Measurements from ENCODE around the gene LBX2. TPM values are rescaled to one million over a fixed set of nuclear protein-coding genes. Genes with fewer than 3 reads are reported as not detected.
A peak's percentile ranks its signal among the peaks of the same experiment; 100 is the strongest.

Gene LBX2
- total RNA-seq, 2 donors from 2014 or later = 0.39 to 1.3 TPM

GRCh38 chr2:74503506-74504475 lies 4.4 kb upstream of the LBX2 start:
- peaks cover 27% of the 10 kb centered on the region for H3K4me1 Mint-ChIP-seq
- H3K9me3 Mint-ChIP-seq = no peaks in the 10 kb centered on the region
- H3K4me3 Mint-ChIP-seq = peak overlapping the region; percentile 69
- H3K27ac Mint-ChIP-seq = no peak overlapping the region
- H3K36me3 Mint-ChIP-seq (ENCODE audit: low read depth) = peaks cover 40% of the 10 kb centered on the region
- H3K27me3 Mint-ChIP-seq = peaks cover 30% of the 10 kb centered on the region
- no peak for ATAC-seq (replicated peaks)

- Mint-ChIP-seq H3K4me3 (peak overlapping the region; percentile 69), H3K27me3 (peaks cover 36% of the 10 kb centered on the region), H3K36me3 (ENCODE audit: low read depth) (peaks cover 40% of the 10 kb centered on the region), H3K4me1 (peaks cover 34% of the 10 kb centered on the region), H3K9me3 (no peaks in the 10 kb centered on the region), H3K27ac (no peak overlapping the region)
- peak; percentile 42 for ATAC-seq (replicated peaks)
Observed at GRCh38 chr2:74502720-74503505, 3.5 kb upstream of the LBX2 start.

- Mint-ChIP-seq H3K9me3 (no peaks in the 10 kb centered on the region), H3K4me1 (peaks cover 30% of the 10 kb centered on the region), H3K4me3 (peak overlapping the region; percentile 69), H3K27ac (no peak overlapping the region), H3K36me3 (ENCODE audit: low read depth) (peaks cover 35% of the 10 kb centered on the region), H3K27me3 (peaks cover 36% of the 10 kb centered on the region)
- no peak for ATAC-seq (replicated peaks)
Observed at GRCh38 chr2:74502147-74502719, 2.8 kb upstream of the LBX2 start.

- Mint-ChIP-seq H3K27ac (no peak overlapping the region), H3K4me3 (peak overlapping the region; percentile 69), H3K9me3 (no peaks in the 10 kb centered on the region), H3K4me1 (peaks cover 26% of the 10 kb centered on the region), H3K27me3 (peaks cover 36% of the 10 kb centered on the region), H3K36me3 (ENCODE audit: low read depth) (peaks cover 28% of the 10 kb centered on the region)
- no peak for ATAC-seq (replicated peaks)
Observed at GRCh38 chr2:74501335-74502071, 2.1 kb upstream of the LBX2 start.

- H3K27ac Mint-ChIP-seq = no peak overlapping the region
- H3K4me1 Mint-ChIP-seq = peaks cover 24% of the 10 kb centered on the region
- H3K27me3 Mint-ChIP-seq = peaks cover 36% of the 10 kb centered on the region
- H3K36me3 Mint-ChIP-seq (ENCODE audit: low read depth) = peaks cover 18% of the 10 kb centered on the region
- H3K4me3 Mint-ChIP-seq = no peak overlapping the region
- H3K9me3 Mint-ChIP-seq = no peaks in the 10 kb centered on the region
- ATAC-seq (replicated peaks) = no peak
Observed at GRCh38 chr2:74500578-74500946, 1.2 kb upstream of the LBX2 start.

GRCh38 chr2:74499940-74500577 lies 656 bp upstream of the LBX2 start:
- no peak overlapping the region for H3K27ac Mint-ChIP-seq
- H3K9me3 Mint-ChIP-seq = no peaks in the 10 kb centered on the region
- peaks cover 19% of the 10 kb centered on the region for H3K4me1 Mint-ChIP-seq
- H3K4me3 Mint-ChIP-seq = no peak overlapping the region
- no peak for ATAC-seq (replicated peaks)
- peaks cover 13% of the 10 kb centered on the region for H3K36me3 Mint-ChIP-seq (ENCODE audit: low read depth)
- peaks cover 36% of the 10 kb centered on the region for H3K27me3 Mint-ChIP-seq

- H3K27ac Mint-ChIP-seq = peak overlapping the region; percentile 71
- H3K36me3 Mint-ChIP-seq (ENCODE audit: low read depth) = peaks cover 9% of the 10 kb centered on the region
- H3K4me1 Mint-ChIP-seq = peaks cover 11% of the 10 kb centered on the region
- peak overlapping the region; percentile 85 for H3K4me3 Mint-ChIP-seq
- peaks cover 25% of the 10 kb centered on the region for H3K27me3 Mint-ChIP-seq
- no peaks in the 10 kb centered on the region for H3K9me3 Mint-ChIP-seq
- ATAC-seq (replicated peaks) = peak; percentile 83
Observed at GRCh38 chr2:74498500-74499266, 720 bp downstream of the LBX2 start.

- Mint-ChIP-seq H3K27me3 (peaks cover 25% of the 10 kb centered on the region), H3K9me3 (no peaks in the 10 kb centered on the region), H3K27ac (peak overlapping the region; percentile 71), H3K36me3 (ENCODE audit: low read depth) (peaks cover 17% of the 10 kb centered on the region), H3K4me3 (peak overlapping the region; percentile 85), H3K4me1 (peaks cover 11% of the 10 kb centered on the region)
- peak; percentile 56 for ATAC-seq (replicated peaks)
Observed at GRCh38 chr2:74497777-74498499, 1.5 kb downstream of the LBX2 start.

- Mint-ChIP-seq H3K27me3 (peaks cover 25% of the 10 kb centered on the region), H3K27ac (no peak overlapping the region), H3K4me1 (peaks cover 11% of the 10 kb centered on the region), H3K4me3 (peak overlapping the region; percentile 85), H3K9me3 (no peaks in the 10 kb centered on the region), H3K36me3 (ENCODE audit: low read depth) (peaks cover 24% of the 10 kb centered on the region)
- no peak for ATAC-seq (replicated peaks)
Observed at GRCh38 chr2:74496997-74497776, 2.2 kb downstream of the LBX2 start.

- H3K4me1 Mint-ChIP-seq = peaks cover 11% of the 10 kb centered on the region
- no peak for ATAC-seq (replicated peaks)
- H3K27ac Mint-ChIP-seq = no peak overlapping the region
- H3K27me3 Mint-ChIP-seq = peaks cover 17% of the 10 kb centered on the region
- H3K9me3 Mint-ChIP-seq = no peaks in the 10 kb centered on the region
- no peak overlapping the region for H3K4me3 Mint-ChIP-seq
- peaks cover 42% of the 10 kb centered on the region for H3K36me3 Mint-ChIP-seq (ENCODE audit: low read depth)
Observed at GRCh38 chr2:74495440-74495839, 4.0 kb downstream of the LBX2 start.

- H3K9me3 Mint-ChIP-seq = no peaks in the 10 kb centered on the region
Observed at GRCh38 chr2:74493546-74493945, 5.9 kb downstream of the LBX2 start.

More at GRCh38 chr2:74493546-74493945, 5.9 kb downstream of the LBX2 start:
- Mint-ChIP-seq H3K4me3 (no peak overlapping the region), H3K27ac (no peak overlapping the region), H3K36me3 (ENCODE audit: low read depth) (peaks cover 46% of the 10 kb centered on the region), H3K27me3 (peaks cover 4% of the 10 kb centered on the region), H3K4me1 (peaks cover 5% of the 10 kb centered on the region)
- ATAC-seq (replicated peaks) = no peak
